Activated CD8-positive, alpha-beta memory T cell treated with anti-CD3 and anti-CD28 coated beads for 24 hours (primary cell): ENCODE results near the gene PNPLA2.

Experiments used
- DNase-seq: peaks from one replicate; pipeline ENCODE4 v3.0.0-alpha.2; 2020

The PNPLA2 gene

GRCh38 chr11:799641-800316, 18.9 kb upstream of the PNPLA2 start:
- no peak for DNase-seq

- no peak for DNase-seq
These were observed 18.2 kb upstream of the PNPLA2 start for GRCh38 chr11:800473-800872.

GRCh38 chr11:801097-801780, 17.5 kb upstream of the PNPLA2 start:
- DNase-seq = no peak

- DNase-seq = no peak
These were observed 16.6 kb upstream of the PNPLA2 start for GRCh38 chr11:802018-802617.

GRCh38 chr11:802693-803466, 15.8 kb upstream of the PNPLA2 start:
- no peak for DNase-seq

GRCh38 chr11:803467-803742, 15.3 kb upstream of the PNPLA2 start:
- DNase-seq = no peak

GRCh38 chr11:803770-804598, 14.7 kb upstream of the PNPLA2 start:
- DNase-seq = no peak

GRCh38 chr11:804599-804964, 14.1 kb upstream of the PNPLA2 start:
- DNase-seq = no peak

GRCh38 chr11:808427-809286, 10.1 kb upstream of the PNPLA2 start:
- no peak for DNase-seq

GRCh38 chr11:809287-810039, 9.3 kb upstream of the PNPLA2 start, which contains the start of gene RPLP2:
RPLP2 (plus strand) TSS chr11:809967; CDS start chr11:810235, 268 bp downstream.
- DNase-seq = peak; percentile 99

GRCh38 chr11:810040-810567, 8.6 kb upstream of the PNPLA2 start:
- DNase-seq = no peak

GRCh38 chr11:811446-812245, 7.1 kb upstream of the PNPLA2 start:
- peak; percentile 65 for DNase-seq

- DNase-seq = peak; percentile 61
These were observed 6.3 kb upstream of the PNPLA2 start for GRCh38 chr11:812390-812789.

- no peak for DNase-seq
These were observed 5.7 kb upstream of the PNPLA2 start for GRCh38 chr11:813072-813455.

GRCh38 chr11:813456-814096, 5.1 kb upstream of the PNPLA2 start:
- peak; percentile 72 for DNase-seq

- no peak for DNase-seq
These were observed 2.9 kb upstream of the PNPLA2 start for GRCh38 chr11:815675-816432.

GRCh38 chr11:816433-816779, 2.3 kb upstream of the PNPLA2 start:
- no peak for DNase-seq

GRCh38 chr11:819129-819931, 616 bp downstream of the PNPLA2 start:
- DNase-seq = peak; percentile 95
